GM23338 (cell line): Measurements from ENCODE around the gene NLRC5. TPM values are rescaled to one million over a fixed set of nuclear protein-coding genes. Genes with fewer than 3 reads are reported as not detected.

Experiments used
- ATAC-seq: fragments of 200-7000 bp; cut with Tn5 transposase; 3 replicates; pipeline ENCODE4 v1.9.1; 2020
- DNase-seq: peaks from one replicate; pipeline ENCODE4 v3.0.0-alpha.2; 2015; ENCODE audit warnings: low spot score
- H2AFZ ChIP-seq: fragments of 200-600 bp; sonication (generic); 2 replicates; pipeline ENCODE4 v1.8.0; 2016; ENCODE audit warnings: antibody characterized with exemption, mild to moderate bottlenecking, moderate library complexity
- H3F3A ChIP-seq: fragments of 200-600 bp; sonication (generic); replicated peaks from 2 replicates; pipeline ENCODE4 v1.8.0; 2017; ENCODE audit warnings: antibody characterized with exemption, mixed run types, low read depth
- H3K27ac ChIP-seq: fragments of 200-600 bp; sonication (generic); 2 replicates; pipeline ENCODE4 v1.6.1; 2016; ENCODE audit warnings: low read depth
- H3K27me3 ChIP-seq: fragments of 200-600 bp; sonication (generic); 2 replicates; pipeline ENCODE4 v1.8.0; 2016; ENCODE audit warnings: mild to moderate bottlenecking, mixed run types, moderate library complexity; ENCODE audit not compliant: insufficient read depth
- H3K36me3 ChIP-seq: fragments of 200-600 bp; sonication (generic); 2 replicates; pipeline ENCODE4 v1.8.0; 2016; ENCODE audit warnings: mild to moderate bottlenecking; ENCODE audit not compliant: insufficient read depth
- H3K4me1 ChIP-seq: fragments of 200-600 bp; sonication (generic); 2 replicates; pipeline ENCODE4 v1.8.0; 2016; ENCODE audit warnings: mild to moderate bottlenecking, moderate library complexity; ENCODE audit not compliant: insufficient read depth
- H3K4me2 ChIP-seq: fragments of 200-600 bp; sonication (generic); 2 replicates; pipeline ENCODE4 v1.7.1; 2017; ENCODE audit warnings: mixed run types
- H3K4me3 ChIP-seq: fragments of 200-600 bp; sonication (generic); 2 replicates; pipeline ENCODE4 v1.6.1; 2016; ENCODE audit warnings: mixed run types
- H3K79me2 ChIP-seq: fragments of 200-600 bp; sonication (generic); replicated peaks from 2 replicates; pipeline ENCODE4 v1.8.0; 2017; ENCODE audit warnings: mild to moderate bottlenecking; ENCODE audit not compliant: insufficient read depth
- H3K9me2 ChIP-seq: fragments of 200-600 bp; sonication (generic); 2 replicates; pipeline ENCODE4 v1.8.0; 2017; ENCODE audit not compliant: insufficient read depth
- H4K20me1 ChIP-seq: fragments of 200-600 bp; sonication (generic); replicated peaks from 2 replicates; pipeline ENCODE4 v1.8.0; 2017; ENCODE audit warnings: mild to moderate bottlenecking; ENCODE audit not compliant: insufficient read depth
- H3K27ac Mint-ChIP-seq: 2 replicates; pipeline ENCODE4 v1.8.0; 2020; ENCODE audit warnings: inconsistent platforms, mild to moderate bottlenecking, moderate library complexity, mixed read lengths
- H3K27me3 Mint-ChIP-seq: 3 replicates; pipeline ENCODE4 v1.8.0; 2022; ENCODE audit warnings: low read depth, mild to moderate bottlenecking, moderate library complexity, mixed read lengths, inconsistent platforms; ENCODE audit not compliant: insufficient read depth, poor library complexity
- H3K36me3 Mint-ChIP-seq: 3 replicates; pipeline ENCODE4 v1.8.0; 2021; ENCODE audit warnings: low read depth, mild to moderate bottlenecking, inconsistent platforms, moderate library complexity, mixed read lengths
- H3K4me1 Mint-ChIP-seq: 3 replicates; pipeline ENCODE4 v1.8.0; 2020; ENCODE audit warnings: mild to moderate bottlenecking, inconsistent platforms, mixed read lengths
- H3K4me3 Mint-ChIP-seq: 3 replicates; pipeline ENCODE4 v1.8.0; 2021; ENCODE audit warnings: moderate library complexity, mild to moderate bottlenecking, inconsistent platforms, mixed read lengths
- H3K9me3 Mint-ChIP-seq: 3 replicates; pipeline ENCODE4 v1.8.0; 2020; ENCODE audit warnings: moderate library complexity, mild to moderate bottlenecking, inconsistent platforms, mixed read lengths
- CTCF ChIP-seq, 2 experiments: fragments of 200-600 bp in 1 of 2; sonication (generic) in 1 of 2; conservative IDR thresholded peaks; 2 replicates each; pipeline versions ENCODE4 v1.5.1 to v1.6.1; 2016 to 2017; ENCODE audit warnings: antibody characterized with exemption in 2 of 2, low read depth in 2 of 2, mild to moderate bottlenecking in 2 of 2, moderate library complexity in 1 of 2
- ETS1 ChIP-seq: IDR thresholded peaks from 2 replicates; pipeline ENCODE4 v1.6.1; 2016; ENCODE audit warnings: antibody characterized with exemption
- EZH2phosphoT487 ChIP-seq: fragments of 200-600 bp; sonication (generic); IDR thresholded peaks from one replicate; pipeline ENCODE4 v1.8.1; 2018; ENCODE audit warnings: antibody characterized with exemption; ENCODE audit not compliant: unreplicated experiment
- POLR2AphosphoS5 ChIP-seq: IDR thresholded peaks from 2 replicates; pipeline ENCODE4 v1.6.1; 2016; ENCODE audit warnings: antibody characterized with exemption, low read depth
- REST ChIP-seq: IDR thresholded peaks from one replicate; pipeline ENCODE4 v1.6.1; 2018; ENCODE audit warnings: antibody characterized with exemption; ENCODE audit not compliant: unreplicated experiment
- STAT1 ChIP-seq: IDR thresholded peaks from one replicate; pipeline ENCODE4 v1.6.1; 2016; ENCODE audit warnings: antibody characterized with exemption; ENCODE audit not compliant: unreplicated experiment
- ZNF331 ChIP-seq: fragments of 250-450 bp; sonication (Bioruptor Pico); IDR thresholded peaks from 2 replicates; pipeline ENCODE4 v1.5.0; 2020; ENCODE audit warnings: low read depth, mild to moderate bottlenecking, moderate library complexity
- polyA plus RNA-seq: library from polyadenylated mRNA; unstranded; fragments of >200 nt; fragmentation: Nextera tagmentation; extraction: Ambion mirVana; gene quantifications from 2 replicates; pipeline ENCODE4 v1.2.1, GENCODE V29; 2016
- total RNA-seq: library from RNA; depleted of rRNA; stranded (reverse); fragments of >200 nt; shearing (Covaris generic); gene quantifications from 2 replicates; pipeline ENCODE4 v1.2.3, GENCODE V29; 2014

NLRC5 gene
- total and polyA plus RNA-seq, 2 experiments from 2014 or later = 2.3 to 3.9 TPM

- TF ChIP-seq ETS1 = no peak
- no peak for TF ChIP-seq POLR2AphosphoS5
- no peak for TF ChIP-seq EZH2phosphoT487
- TF ChIP-seq CTCF (conservative IDR thresholded peaks at IDR 0.05; ENCODE audit: low read depth in 2 of 2) = no peak
Measured at GRCh38 chr16:57009643-57010170, 20.4 kb downstream of the NLRC5 start (continued).

- H3K27ac Mint-ChIP-seq = no peak overlapping the region
- Histone ChIP-seq H3F3A (no peaks in the 10 kb centered on the region), H3K4me3 (no peak overlapping the region), H4K20me1 (no peaks in the 10 kb centered on the region), H3K36me3 (no peaks in the 10 kb centered on the region), H3K27me3 (no peaks in the 10 kb centered on the region), H3K79me2 (no peaks in the 10 kb centered on the region), H3K9me2 (no peaks in the 10 kb centered on the region), H3K27ac (no peak overlapping the region), H3K4me2 (no peak overlapping the region), H2AFZ (no peak overlapping the region), H3K4me1 (peaks cover 5% of the 10 kb centered on the region; the same call in 1 of the 2 replicates)
- DNase-seq = peak; percentile 45
- no peaks in the 10 kb centered on the region for H3K9me3 Mint-ChIP-seq
- peaks cover 3% of the 10 kb centered on the region for H3K27me3 Mint-ChIP-seq
- TF ChIP-seq ZNF331 (CRISPR knock-in tag) (no peak), STAT1 (no peak), REST (no peak), CTCF (conservative IDR thresholded peaks at IDR 0.05; ENCODE audit: low read depth in 2 of 2) (peak; percentile 15 to 33; a peak in 3 of 4 replicates)
- no peak overlapping the region for H3K4me3 Mint-ChIP-seq
- no peaks in the 10 kb centered on the region for H3K36me3 Mint-ChIP-seq
- ATAC-seq = peak; percentile 75
- H3K4me1 Mint-ChIP-seq = peaks cover 10% of the 10 kb centered on the region; the same call in 2 of the 3 replicates
Measured at GRCh38 chr16:57012353-57012752, 23.0 kb downstream of the NLRC5 start.
